HepG2 (cell line): ENCODE results near the gene COA5. TPM values are rescaled to one million over a fixed set of nuclear protein-coding genes. Genes with fewer than 3 reads are reported as not detected.

Experiments used
- CBX2 ChIP-seq, 2 experiments: fragments of 200-600 bp in 1 of 2; sonication (generic); formaldehyde crosslinking in 1 of 2; IDR thresholded peaks; 2 replicates each; pipeline versions ENCODE4 v1.7.0 to v1.8.1; 2018 to 2022; ENCODE audit warnings: low read depth in 2 of 2, low read length in 1 of 2, mild to moderate bottlenecking in 1 of 2, missing genetic modification reagents in 1 of 2
- CEBPB ChIP-seq: IDR thresholded peaks from 2 replicates; pipeline ENCODE4 v1.6.1; 2011; ENCODE audit warnings: low read depth, low read length, improper control_type of control experiment, borderline replicate concordance
- CREB3 ChIP-seq: sonication (generic); formaldehyde crosslinking; IDR thresholded peaks from 2 replicates; pipeline ENCODE4 v1.5.0; 2020; ENCODE audit warnings: missing genetic modification reagents
- DNMT3B ChIP-seq: conservative IDR thresholded peaks from 2 replicates; pipeline ENCODE4 v1.6.1; 2016; ENCODE audit warnings: missing biosample characterization, control low read depth
- GZF1 ChIP-seq: sonication (generic); formaldehyde crosslinking; IDR thresholded peaks from 2 replicates; pipeline ENCODE4 v1.5.1; 2020; ENCODE audit warnings: mild to moderate bottlenecking, missing genetic modification reagents
- HMGXB3 ChIP-seq: sonication (generic); formaldehyde crosslinking; IDR thresholded peaks from 2 replicates; pipeline ENCODE4 v1.4.0; 2020; ENCODE audit warnings: missing genetic modification reagents, borderline replicate concordance
- NPAS2 ChIP-seq: sonication (generic); formaldehyde crosslinking; IDR thresholded peaks from 2 replicates; pipeline ENCODE4 v1.8.0; 2022; ENCODE audit warnings: mild to moderate bottlenecking, missing genetic modification reagents, borderline replicate concordance
- REPIN1 ChIP-seq: sonication (generic); formaldehyde crosslinking; IDR thresholded peaks from 2 replicates; pipeline ENCODE4 v1.8.0; 2022; ENCODE audit warnings: missing genetic modification reagents, low read depth, mild to moderate bottlenecking, borderline replicate concordance
- XRCC5 ChIP-seq: fragments of 200-400 bp; formaldehyde crosslinking; optimal IDR thresholded peaks from 2 replicates; pipeline ENCODE3; 2017; ENCODE audit warnings: mild to moderate bottlenecking, low read length
- ZBTB46 ChIP-seq: sonication (generic); formaldehyde crosslinking; IDR thresholded peaks from 2 replicates; pipeline ENCODE4 v1.4.0; 2020; ENCODE audit warnings: mild to moderate bottlenecking, missing genetic modification reagents, borderline replicate concordance
- ZBTB7A ChIP-seq: sonication (generic); formaldehyde crosslinking; IDR thresholded peaks from 2 replicates; pipeline ENCODE4 v1.8.0; 2022; ENCODE audit warnings: mild to moderate bottlenecking, missing genetic modification reagents
- ZBTB7B ChIP-seq: sonication (generic); formaldehyde crosslinking; IDR thresholded peaks from 2 replicates; pipeline ENCODE4 v1.4.0; 2020; ENCODE audit warnings: missing genetic modification reagents
- ZNF138 ChIP-seq: sonication (generic); formaldehyde crosslinking; IDR thresholded peaks from 2 replicates; pipeline ENCODE4 v1.5.0; 2020; ENCODE audit warnings: mild to moderate bottlenecking, low read depth, missing genetic modification reagents
- polyA plus RNA-seq, 8 experiments: library from polyadenylated mRNA; depleted of rRNA in 3 of 8; stranded (reverse) in 7 of 8; unstranded in 1 of 8; fragments of >200 nt; fragmentation: Illumina TruSeq in 4 of 8; extraction: Trizol in 4 of 8; gene quantifications; 2 replicates each; pipeline versions ENCODE4 v1.2.1 to v1.2.3, GENCODE V29; 2011 to 2016; ENCODE audit warnings: low read depth in 4 of 8, missing spikeins in 1 of 8, mixed read lengths in 1 of 8; ENCODE audit not compliant: insufficient read depth in 1 of 8
- total RNA-seq, 5 experiments: library from RNA; depleted of rRNA; stranded (reverse); fragments of >200 nt; fragmentation: Illumina TruSeq; extraction: Trizol; gene quantifications; 2 replicates each; pipeline ENCODE4 v1.2.3, GENCODE V29; 2016; ENCODE audit warnings: low read depth in 1 of 5
- TF ChIP-seq, protein P1 (sequence below): sonication (generic); formaldehyde crosslinking; IDR thresholded peaks from 2 replicates; pipeline ENCODE4 v1.4.0; 2020; ENCODE audit warnings: mild to moderate bottlenecking, low read depth, missing genetic modification reagents
- TF ChIP-seq, protein P2 (sequence below): sonication (generic); formaldehyde crosslinking; IDR thresholded peaks from 2 replicates; pipeline ENCODE4 v1.4.0; 2020; ENCODE audit warnings: missing genetic modification reagents, low read depth, mild to moderate bottlenecking, borderline replicate concordance
- TF ChIP-seq, protein P3 (sequence below): sonication (generic); formaldehyde crosslinking; IDR thresholded peaks from 2 replicates; pipeline ENCODE4 v1.4.0; 2020; ENCODE audit warnings: missing genetic modification reagents, borderline replicate concordance

COA5 gene
- total and polyA plus RNA-seq, 2 of the 13 experiments (the other 11 are each of a cell fraction or from before 2014, with no cell fraction given), result 43.6 to 64.5 TPM

DNA sequence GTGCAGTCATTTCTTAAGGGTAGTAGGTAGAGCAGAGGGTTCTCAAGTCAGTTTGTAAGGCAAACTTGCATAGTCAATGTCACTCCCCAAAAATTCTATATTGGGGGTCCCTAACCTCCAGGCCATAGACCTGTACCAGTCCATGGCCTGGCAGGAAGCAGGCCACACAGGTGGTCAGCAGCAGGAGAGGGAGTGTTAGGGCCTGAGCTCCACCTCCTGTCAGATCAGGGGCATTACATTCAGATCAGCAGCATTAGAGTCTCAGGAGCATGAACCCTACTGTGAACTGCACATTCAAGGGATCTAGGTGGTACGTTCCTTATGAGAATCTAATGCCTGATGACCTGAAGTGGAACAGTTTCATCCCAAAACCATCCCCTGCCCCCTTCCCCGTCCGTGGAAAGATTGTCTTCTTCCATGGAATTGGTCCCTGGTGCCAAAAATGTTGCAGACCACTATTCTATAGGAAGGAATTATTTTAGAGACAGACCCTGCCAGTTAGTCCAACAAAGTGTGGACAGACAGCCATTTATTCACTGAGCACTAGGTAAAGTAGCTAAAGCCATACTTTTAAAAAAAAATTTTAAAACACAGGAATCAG lies 6.7 kb downstream of the COA5 start (continued):
- TF ChIP-seq, protein P1, sequence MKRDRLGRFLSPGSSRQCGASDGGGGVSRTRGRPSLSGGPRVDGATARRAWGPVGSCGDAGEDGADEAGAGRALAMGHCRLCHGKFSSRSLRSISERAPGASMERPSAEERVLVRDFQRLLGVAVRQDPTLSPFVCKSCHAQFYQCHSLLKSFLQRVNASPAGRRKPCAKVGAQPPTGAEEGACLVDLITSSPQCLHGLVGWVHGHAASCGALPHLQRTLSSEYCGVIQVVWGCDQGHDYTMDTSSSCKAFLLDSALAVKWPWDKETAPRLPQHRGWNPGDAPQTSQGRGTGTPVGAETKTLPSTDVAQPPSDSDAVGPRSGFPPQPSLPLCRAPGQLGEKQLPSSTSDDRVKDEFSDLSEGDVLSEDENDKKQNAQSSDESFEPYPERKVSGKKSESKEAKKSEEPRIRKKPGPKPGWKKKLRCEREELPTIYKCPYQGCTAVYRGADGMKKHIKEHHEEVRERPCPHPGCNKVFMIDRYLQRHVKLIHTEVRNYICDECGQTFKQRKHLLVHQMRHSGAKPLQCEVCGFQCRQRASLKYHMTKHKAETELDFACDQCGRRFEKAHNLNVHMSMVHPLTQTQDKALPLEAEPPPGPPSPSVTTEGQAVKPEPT, result no peak
- TF ChIP-seq NPAS2 (CRISPR knock-in tag) (no peak), ZNF138 (CRISPR knock-in tag) (no peak), GZF1 (CRISPR knock-in tag) (no peak), CEBPB (no peak), ZBTB46 (no peak), ZBTB7A (no peak), XRCC5 (peak; percentile 76), CREB3 (CRISPR knock-in tag) (no peak), REPIN1 (CRISPR knock-in tag) (no peak), CBX2 (IDR thresholded peaks at IDR 0.05; ENCODE audit: low read depth, low read length) (no peak), CBX2 (CRISPR knock-in tag; IDR thresholded peaks at IDR 0.05; ENCODE audit: low read depth) (no peak), HMGXB3 (no peak), DNMT3B (no peak), ZBTB7B (CRISPR knock-in tag) (0 out of 2 replicates have a peak, but pooled peaks have one; percentile 33)
- TF ChIP-seq, protein P2, sequence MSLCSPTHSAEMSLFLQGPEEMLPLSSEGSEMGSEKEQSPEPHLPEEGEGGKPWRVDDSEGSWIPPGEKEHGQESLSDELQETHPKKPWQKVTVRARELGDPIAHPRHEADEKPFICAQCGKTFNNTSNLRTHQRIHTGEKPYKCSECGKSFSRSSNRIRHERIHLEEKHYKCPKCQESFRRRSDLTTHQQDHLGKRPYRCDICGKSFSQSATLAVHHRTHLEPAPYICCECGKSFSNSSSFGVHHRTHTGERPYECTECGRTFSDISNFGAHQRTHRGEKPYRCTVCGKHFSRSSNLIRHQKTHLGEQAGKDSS (CRISPR knock-in tag), result no peak
- TF ChIP-seq, protein P3, sequence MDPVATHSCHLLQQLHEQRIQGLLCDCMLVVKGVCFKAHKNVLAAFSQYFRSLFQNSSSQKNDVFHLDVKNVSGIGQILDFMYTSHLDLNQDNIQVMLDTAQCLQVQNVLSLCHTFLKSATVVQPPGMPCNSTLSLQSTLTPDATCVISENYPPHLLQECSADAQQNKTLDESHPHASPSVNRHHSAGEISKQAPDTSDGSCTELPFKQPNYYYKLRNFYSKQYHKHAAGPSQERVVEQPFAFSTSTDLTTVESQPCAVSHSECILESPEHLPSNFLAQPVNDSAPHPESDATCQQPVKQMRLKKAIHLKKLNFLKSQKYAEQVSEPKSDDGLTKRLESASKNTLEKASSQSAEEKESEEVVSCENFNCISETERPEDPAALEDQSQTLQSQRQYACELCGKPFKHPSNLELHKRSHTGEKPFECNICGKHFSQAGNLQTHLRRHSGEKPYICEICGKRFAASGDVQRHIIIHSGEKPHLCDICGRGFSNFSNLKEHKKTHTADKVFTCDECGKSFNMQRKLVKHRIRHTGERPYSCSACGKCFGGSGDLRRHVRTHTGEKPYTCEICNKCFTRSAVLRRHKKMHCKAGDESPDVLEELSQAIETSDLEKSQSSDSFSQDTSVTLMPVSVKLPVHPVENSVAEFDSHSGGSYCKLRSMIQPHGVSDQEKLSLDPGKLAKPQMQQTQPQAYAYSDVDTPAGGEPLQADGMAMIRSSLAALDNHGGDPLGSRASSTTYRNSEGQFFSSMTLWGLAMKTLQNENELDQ (CRISPR knock-in tag), result 0 out of 2 replicates have a peak, but pooled peaks have one; percentile 39
